GM18867 (cell line): Measurements from ENCODE around the gene ADAM8.
"Not testable (repeated sequence)": the region's sequence is repeated elsewhere in the genome, so short reads cannot be mapped to it uniquely, and the experiment has no call there.

Experiments
- ATAC-seq: cut with Tn5 transposase; IDR thresholded peaks from one replicate; pipeline ENCODE4 v1.9.1; 2021; ENCODE audit warnings: mild to moderate bottlenecking, moderate library complexity; ENCODE audit not compliant: unreplicated experiment

The ADAM8 gene

DNA sequence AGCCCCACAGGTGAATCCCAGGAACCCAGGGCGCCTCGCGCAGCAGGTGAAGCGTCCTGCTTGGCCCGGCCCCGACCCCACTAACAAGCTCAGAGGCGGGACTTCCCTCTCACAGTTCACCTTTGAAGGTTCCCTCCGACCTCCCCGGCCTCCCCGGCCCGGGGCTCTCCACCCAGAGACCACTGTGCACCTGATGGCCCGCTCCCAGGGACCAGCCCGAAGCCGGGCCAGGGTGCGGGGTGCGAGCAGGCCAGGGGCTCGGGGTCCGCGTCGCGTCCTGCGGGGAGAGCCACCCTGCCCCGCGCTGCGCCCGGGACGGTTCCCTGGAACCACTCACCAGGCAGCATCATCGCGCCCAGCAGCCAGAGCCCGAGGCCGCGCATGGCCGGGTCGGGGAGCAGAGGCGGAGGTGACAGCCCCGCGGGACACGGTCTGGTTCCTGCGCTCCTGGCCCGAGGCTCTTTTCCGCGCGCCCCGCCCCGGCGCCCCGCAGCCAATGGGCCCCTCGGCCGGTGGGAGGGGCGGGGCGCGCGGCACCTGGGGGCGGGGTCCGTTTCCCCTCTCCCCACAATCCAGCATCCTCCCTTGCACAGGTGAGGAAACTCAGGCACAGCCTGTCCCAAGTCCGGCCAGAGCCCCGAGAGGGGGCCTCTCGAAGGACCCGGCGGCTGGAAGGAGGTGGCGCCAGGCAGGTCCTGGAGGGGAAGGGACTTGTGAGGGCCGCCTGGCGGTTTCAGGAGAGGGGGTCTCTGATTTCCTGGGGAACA is at the start of gene ADAM8:
TSS of gene ADAM8 (minus strand) at position 434 of the 767 bp plus-strand sequence. CDS start at position 383, 51 bp downstream.
- peak; percentile 60 for ATAC-seq

- no peak for ATAC-seq
These were observed 49.5 kb upstream of the ADAM8 start for GRCh38 chr10:133326223-133326551.

- no peak for ATAC-seq
These were observed 49.0 kb upstream of the ADAM8 start for GRCh38 chr10:133325440-133326222.

DNA sequence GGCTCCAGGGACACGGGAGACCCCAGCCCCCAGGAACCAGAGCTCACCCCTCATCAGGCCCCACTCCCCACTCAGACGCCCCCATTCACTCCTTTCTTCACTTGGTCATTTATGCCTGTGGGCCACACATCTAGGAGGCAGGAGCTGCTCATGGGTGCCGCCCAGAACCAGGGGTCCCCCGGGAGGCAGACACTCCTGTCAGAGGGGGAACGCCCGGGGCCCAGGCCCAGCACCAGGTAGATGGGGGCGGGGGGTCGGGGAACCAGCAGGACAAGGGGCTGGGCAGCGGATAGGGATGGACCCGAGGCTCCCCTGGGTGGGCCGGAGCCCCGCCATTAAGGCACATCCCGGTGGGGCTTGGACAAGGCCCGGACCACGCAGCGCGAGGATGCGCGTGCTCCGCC is 48.2 kb upstream of the ADAM8 start:
- ATAC-seq, result no peak

GRCh38 chr10:133324198-133324792 is 47.6 kb upstream of the ADAM8 start:
- no peak for ATAC-seq

- ATAC-seq, result not testable (repeated sequence)
These were observed 45.5 kb upstream of the ADAM8 start for GRCh38 chr10:133322064-133322709.

GRCh38 chr10:133320852-133321422 is 44.3 kb upstream of the ADAM8 start:
- ATAC-seq, result not testable (repeated sequence)

GRCh38 chr10:133318494-133319127 is 41.9 kb upstream of the ADAM8 start:
- peak; percentile 82 for ATAC-seq

DNA sequence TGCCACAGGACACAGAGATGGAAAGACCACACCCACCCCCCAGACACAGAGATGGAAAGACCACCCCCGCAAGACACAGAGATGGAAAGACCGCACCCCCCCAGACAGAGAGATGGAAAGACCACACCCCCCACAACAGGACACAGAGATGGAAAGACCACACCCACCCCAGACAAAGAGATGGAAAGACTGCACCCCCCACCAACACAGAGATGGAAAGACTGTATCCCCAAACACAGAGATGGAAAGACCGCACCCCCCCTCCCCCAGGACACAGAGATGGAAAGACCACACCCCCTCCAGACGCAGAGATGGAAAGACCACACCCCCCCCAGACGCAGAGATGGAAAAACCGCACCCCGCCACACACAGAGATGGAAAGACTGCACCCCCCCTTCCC is 40.1 kb upstream of the ADAM8 start:
- ATAC-seq, result no peak

DNA sequence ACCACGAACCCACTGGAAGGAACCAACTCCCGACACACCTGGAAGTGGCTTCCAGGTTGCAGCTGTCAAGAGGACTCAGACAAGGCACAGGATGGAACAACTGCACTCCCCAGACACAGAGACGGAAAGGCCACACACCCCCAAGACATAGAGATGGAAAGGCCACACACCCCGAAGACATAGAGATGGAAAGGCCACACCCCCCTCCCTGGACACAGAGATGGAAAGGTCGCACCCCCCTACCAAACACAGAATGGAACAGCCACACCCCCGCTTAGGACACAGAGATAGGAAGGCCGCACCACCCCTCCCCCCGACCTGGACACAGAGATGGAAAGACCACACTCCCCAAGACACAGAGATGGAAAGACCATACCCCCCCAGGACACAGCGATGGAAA is 39.6 kb upstream of the ADAM8 start:
- no peak for ATAC-seq

DNA sequence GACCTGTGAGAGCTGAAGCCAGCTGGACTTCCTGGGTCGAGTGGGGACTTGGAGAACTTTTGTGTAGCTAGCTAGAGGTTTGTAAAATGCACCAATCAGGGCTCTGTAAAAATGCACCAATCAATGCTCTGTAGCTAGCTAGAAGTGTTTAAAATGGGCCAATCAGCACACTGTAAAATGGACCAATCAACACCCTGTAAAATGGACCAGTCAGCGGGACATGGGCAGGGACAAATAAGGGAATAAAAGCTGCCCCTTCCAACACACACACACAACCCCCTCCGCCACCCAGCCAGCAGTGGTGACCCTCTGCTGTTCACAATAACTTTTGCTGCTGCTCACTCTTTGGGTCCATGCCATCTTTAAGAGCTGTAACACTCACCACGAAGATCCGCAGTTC is 39.2 kb upstream of the ADAM8 start:
- ATAC-seq, result no peak

GRCh38 chr10:133314911-133315310 is 38.2 kb upstream of the ADAM8 start:
- no peak for ATAC-seq

GRCh38 chr10:133313192-133313591 is 36.5 kb upstream of the ADAM8 start:
- ATAC-seq, result no peak

GRCh38 chr10:133312769-133313145 is 36.1 kb upstream of the ADAM8 start:
- no peak for ATAC-seq

DNA sequence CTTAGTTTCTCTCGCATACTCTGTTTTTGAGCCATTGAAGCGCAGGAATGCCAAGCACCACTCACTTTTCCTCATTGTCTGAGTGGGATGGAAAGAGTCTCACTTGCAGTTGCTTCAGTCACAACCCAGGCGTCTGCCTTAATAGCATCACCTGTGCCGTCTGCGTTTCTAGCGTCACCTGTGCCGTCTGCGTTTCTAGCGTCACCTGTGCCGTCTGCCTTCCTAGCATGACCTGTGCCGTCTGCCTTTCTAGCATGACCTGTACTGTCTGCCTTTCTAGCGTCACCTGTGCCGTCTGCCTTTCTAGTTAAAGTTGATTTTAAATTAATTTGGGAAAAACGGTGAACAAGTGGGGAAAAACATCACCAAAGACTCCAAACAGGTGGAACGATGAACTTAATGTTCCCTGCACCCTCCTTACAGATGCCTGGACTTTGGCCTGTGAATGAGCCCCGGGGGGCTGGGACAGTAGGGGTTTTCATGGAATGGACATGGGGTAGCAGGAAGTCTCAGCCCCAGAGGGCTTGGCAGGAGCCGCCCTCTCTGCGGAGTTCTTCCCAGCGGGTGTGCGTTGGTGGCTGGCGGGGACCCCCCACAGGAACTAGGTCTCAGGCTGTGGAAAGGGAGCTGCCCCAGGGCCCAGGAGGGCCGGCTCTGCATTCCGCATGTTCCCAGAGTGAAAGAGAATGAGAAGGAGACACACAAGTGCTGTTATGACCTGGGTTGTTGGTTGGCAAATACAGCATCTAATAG is 35.5 kb upstream of the ADAM8 start:
- ATAC-seq, result no peak

DNA sequence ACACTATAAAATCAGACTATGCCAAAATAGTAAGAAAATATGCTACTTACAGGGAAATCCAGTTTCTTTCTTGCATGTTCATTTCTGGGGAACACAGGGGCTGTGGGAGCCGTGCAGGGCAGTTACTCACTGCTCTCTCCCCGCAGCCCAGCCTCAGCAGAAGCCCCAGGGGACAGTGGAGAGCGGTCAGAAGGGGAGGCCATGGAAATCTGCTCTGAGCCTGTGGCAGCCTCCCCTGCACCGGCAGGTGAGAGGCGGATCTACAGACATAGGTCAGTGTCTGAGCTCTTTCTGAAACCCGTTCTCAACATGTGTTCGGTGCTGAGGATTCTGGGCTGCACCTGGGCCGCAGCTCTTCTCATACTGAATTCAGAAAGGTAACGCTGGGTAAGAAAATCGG is 34.9 kb upstream of the ADAM8 start:
- ATAC-seq, result no peak

GRCh38 chr10:133310789-133311188 is 34.1 kb upstream of the ADAM8 start:
- ATAC-seq, result no peak

- ATAC-seq, result no peak
These were observed 33.7 kb upstream of the ADAM8 start for GRCh38 chr10:133310399-133310755.

- ATAC-seq, result no peak
These were observed 33.2 kb upstream of the ADAM8 start for GRCh38 chr10:133309720-133310398.
